K562 (cell line): Measurements from ENCODE around the gene HOXB3. TPM values are rescaled to one million over a fixed set of nuclear protein-coding genes. Genes with fewer than 3 reads are reported as not detected.
A peak's percentile ranks its signal among the peaks of the same experiment; 100 is the strongest.

Source experiments
- AFF4 ChIP-seq: sonication (generic); formaldehyde crosslinking; IDR thresholded peaks from 2 replicates; pipeline ENCODE4 v1.8.0; 2023; ENCODE audit warnings: mild to moderate bottlenecking, missing genetic modification reagents
- CEBPG ChIP-seq, 3 experiments: fragments of 200-800 bp in 1 of 3; sonication (Bioruptor generic) in 1 of 3; sonication (generic) in 1 of 3; formaldehyde crosslinking in 1 of 3; IDR thresholded peaks in 2 of 3; conservative IDR thresholded peaks in 1 of 3; 2 replicates each; pipeline versions ENCODE4 v1.6.1 to v1.8.0; 2016 to 2022; ENCODE audit warnings: missing compliant biosample characterization in 2 of 3, missing genetic modification characterization in 2 of 3, mild to moderate bottlenecking in 1 of 3, missing genetic modification reagents in 1 of 3
- EP400 ChIP-seq: fragments of 450-650 bp; IDR thresholded peaks from 2 replicates; pipeline ENCODE4 v1.6.1; 2017; ENCODE audit warnings: antibody characterized with exemption, mild to moderate bottlenecking, moderate library complexity
- POLR2G ChIP-seq: fragments of 200-400 bp; formaldehyde crosslinking; IDR thresholded peaks from 2 replicates; pipeline ENCODE4 v1.6.1; 2017; ENCODE audit warnings: low read depth, mild to moderate bottlenecking, antibody characterized with exemption, low read length, moderate library complexity
- SMARCE1 ChIP-seq: fragments of 450-650 bp; IDR thresholded peaks from 2 replicates; pipeline ENCODE4 v1.7.1; 2016; ENCODE audit warnings: mild to moderate bottlenecking
- SNAPC5 ChIP-seq: fragments of 250-450 bp; sonication (Bioruptor Pico); IDR thresholded peaks from 2 replicates; pipeline ENCODE4 v1.8.0; 2021; ENCODE audit warnings: moderate library complexity, mild to moderate bottlenecking, inconsistent platforms
- TFAP4 ChIP-seq: sonication (generic); formaldehyde crosslinking; IDR thresholded peaks from 2 replicates; pipeline ENCODE4 v1.8.0; 2022; ENCODE audit warnings: missing genetic modification reagents, mild to moderate bottlenecking, moderate library complexity, borderline replicate concordance
- ZNF766 ChIP-seq: fragments of 200-800 bp; sonication (Bioruptor generic); conservative IDR thresholded peaks from 2 replicates; pipeline ENCODE4 v1.6.1; 2016; ENCODE audit warnings: missing genetic modification characterization, missing compliant biosample characterization
- polyA plus RNA-seq, 8 experiments: library from polyadenylated mRNA; depleted of rRNA in 4 of 8; stranded (reverse) in 5 of 8; unstranded in 3 of 8; fragments of >200 nt; fragmentation: Nextera tagmentation in 2 of 8; fragmentation: Illumina TruSeq in 1 of 8; extraction: Ambion mirVana in 2 of 8; extraction: Trizol in 1 of 8; gene quantifications; 2 replicates each; pipeline versions ENCODE4 v1.2.1 to v1.2.3, GENCODE V29; 2011 to 2014; ENCODE audit warnings: inconsistent platforms in 1 of 8, missing spikeins in 1 of 8
- total RNA-seq, 7 experiments: library from RNA; depleted of rRNA in 6 of 7; stranded (reverse); fragments of >200 nt in 6 of 7; fragmentation: Illumina TruSeq in 2 of 7; extraction: Trizol in 2 of 7; gene quantifications; 2 replicates each; pipeline versions ENCODE4 v1.2.1 to v1.2.3, GENCODE V29; 2011 to 2021; ENCODE audit warnings: low replicate concordance in 1 of 7
- TF ChIP-seq, protein P1 (sequence below): sonication (generic); formaldehyde crosslinking; IDR thresholded peaks from 2 replicates; pipeline ENCODE4 v1.8.1; 2023; ENCODE audit warnings: mild to moderate bottlenecking, missing genetic modification reagents, moderate library complexity
- TF ChIP-seq, protein P2 (sequence below): fragments of 450-650 bp; formaldehyde crosslinking; IDR thresholded peaks from 2 replicates; pipeline ENCODE4 v1.4.0; 2020; ENCODE audit warnings: mild to moderate bottlenecking, moderate library complexity
- TF ChIP-seq, protein P3 (sequence below): IDR thresholded peaks from 2 replicates; pipeline ENCODE4 v1.6.1; 2011; ENCODE audit not compliant: insufficient read length; ENCODE audit errors: extremely low read depth
- TF ChIP-seq, protein P4 (sequence below), 2 experiments: IDR thresholded peaks; 2 replicates each; pipeline ENCODE4 v1.6.1; 2012; ENCODE audit warnings: improper control_type of control experiment in 2 of 2, low read depth in 2 of 2, low read length in 2 of 2, borderline replicate concordance in 1 of 2

Gene HOXB3
- total and polyA plus RNA-seq, 9 of the 15 experiments (the other 6 are each of a cell fraction or from before 2014, with no cell fraction given): 2.4 to 41.3 (median 20.2) TPM

GRCh38 chr17:48627623-48628521, 37.8 kb upstream of the HOXB3 start (continued):
- TF ChIP-seq TFAP4 (CRISPR knock-in tag) (peak; percentile 48; the same call in 1 of the 2 replicates), CEBPG (CRISPR knock-in tag; IDR thresholded peaks at IDR 0.05) (no peak), CEBPG (tag; conservative IDR thresholded peaks at IDR 0.05 in 1 of 2, IDR thresholded peaks at IDR 0.05 in 1 of 2) (0 out of 4 replicates have a peak, but pooled peaks of 1 of the 2 experiments have one; percentile 13), ZNF766 (CRISPR knock-in tag) (0 out of 2 replicates have a peak, but pooled peaks have one; percentile 17), AFF4 (CRISPR knock-in tag) (0 out of 2 replicates have a peak, but pooled peaks have one; percentile 45), POLR2G (peak; percentile 46; the same call in 1 of the 2 replicates), SMARCE1 (peak; percentile 21; the same call in 1 of the 2 replicates), EP400 (peak; percentile 39; the same call in 1 of the 2 replicates), SNAPC5 (no peak)
- TF ChIP-seq, protein P1, sequence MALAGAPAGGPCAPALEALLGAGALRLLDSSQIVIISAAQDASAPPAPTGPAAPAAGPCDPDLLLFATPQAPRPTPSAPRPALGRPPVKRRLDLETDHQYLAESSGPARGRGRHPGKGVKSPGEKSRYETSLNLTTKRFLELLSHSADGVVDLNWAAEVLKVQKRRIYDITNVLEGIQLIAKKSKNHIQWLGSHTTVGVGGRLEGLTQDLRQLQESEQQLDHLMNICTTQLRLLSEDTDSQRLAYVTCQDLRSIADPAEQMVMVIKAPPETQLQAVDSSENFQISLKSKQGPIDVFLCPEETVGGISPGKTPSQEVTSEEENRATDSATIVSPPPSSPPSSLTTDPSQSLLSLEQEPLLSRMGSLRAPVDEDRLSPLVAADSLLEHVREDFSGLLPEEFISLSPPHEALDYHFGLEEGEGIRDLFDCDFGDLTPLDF (CRISPR knock-in tag): 0 out of 2 replicates have a peak, but pooled peaks have one; percentile 24
- TF ChIP-seq, protein P2, sequence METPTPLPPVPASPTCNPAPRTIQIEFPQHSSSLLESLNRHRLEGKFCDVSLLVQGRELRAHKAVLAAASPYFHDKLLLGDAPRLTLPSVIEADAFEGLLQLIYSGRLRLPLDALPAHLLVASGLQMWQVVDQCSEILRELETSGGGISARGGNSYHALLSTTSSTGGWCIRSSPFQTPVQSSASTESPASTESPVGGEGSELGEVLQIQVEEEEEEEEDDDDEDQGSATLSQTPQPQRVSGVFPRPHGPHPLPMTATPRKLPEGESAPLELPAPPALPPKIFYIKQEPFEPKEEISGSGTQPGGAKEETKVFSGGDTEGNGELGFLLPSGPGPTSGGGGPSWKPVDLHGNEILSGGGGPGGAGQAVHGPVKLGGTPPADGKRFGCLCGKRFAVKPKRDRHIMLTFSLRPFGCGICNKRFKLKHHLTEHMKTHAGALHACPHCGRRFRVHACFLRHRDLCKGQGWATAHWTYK (CRISPR knock-in tag): peak; percentile 29; the same call in 1 of the 2 replicates
- TF ChIP-seq, protein P3, sequence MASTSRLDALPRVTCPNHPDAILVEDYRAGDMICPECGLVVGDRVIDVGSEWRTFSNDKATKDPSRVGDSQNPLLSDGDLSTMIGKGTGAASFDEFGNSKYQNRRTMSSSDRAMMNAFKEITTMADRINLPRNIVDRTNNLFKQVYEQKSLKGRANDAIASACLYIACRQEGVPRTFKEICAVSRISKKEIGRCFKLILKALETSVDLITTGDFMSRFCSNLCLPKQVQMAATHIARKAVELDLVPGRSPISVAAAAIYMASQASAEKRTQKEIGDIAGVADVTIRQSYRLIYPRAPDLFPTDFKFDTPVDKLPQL: no peak
- TF ChIP-seq, protein P4, sequence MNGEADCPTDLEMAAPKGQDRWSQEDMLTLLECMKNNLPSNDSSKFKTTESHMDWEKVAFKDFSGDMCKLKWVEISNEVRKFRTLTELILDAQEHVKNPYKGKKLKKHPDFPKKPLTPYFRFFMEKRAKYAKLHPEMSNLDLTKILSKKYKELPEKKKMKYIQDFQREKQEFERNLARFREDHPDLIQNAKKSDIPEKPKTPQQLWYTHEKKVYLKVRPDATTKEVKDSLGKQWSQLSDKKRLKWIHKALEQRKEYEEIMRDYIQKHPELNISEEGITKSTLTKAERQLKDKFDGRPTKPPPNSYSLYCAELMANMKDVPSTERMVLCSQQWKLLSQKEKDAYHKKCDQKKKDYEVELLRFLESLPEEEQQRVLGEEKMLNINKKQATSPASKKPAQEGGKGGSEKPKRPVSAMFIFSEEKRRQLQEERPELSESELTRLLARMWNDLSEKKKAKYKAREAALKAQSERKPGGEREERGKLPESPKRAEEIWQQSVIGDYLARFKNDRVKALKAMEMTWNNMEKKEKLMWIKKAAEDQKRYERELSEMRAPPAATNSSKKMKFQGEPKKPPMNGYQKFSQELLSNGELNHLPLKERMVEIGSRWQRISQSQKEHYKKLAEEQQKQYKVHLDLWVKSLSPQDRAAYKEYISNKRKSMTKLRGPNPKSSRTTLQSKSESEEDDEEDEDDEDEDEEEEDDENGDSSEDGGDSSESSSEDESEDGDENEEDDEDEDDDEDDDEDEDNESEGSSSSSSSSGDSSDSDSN (IDR thresholded peaks at IDR 0.05; ENCODE audit: borderline replicate concordance in 1 of 2, low read depth in 2 of 2, low read length in 2 of 2): peak in 1 of 2 experiments; percentile 10; a peak in 1 of 4 replicates
